Measurements from ENCODE around the gene PLA2G4E. TPM values are rescaled to one million over a fixed set of nuclear protein-coding genes. Genes with fewer than 3 reads are reported as not detected.

Gene PLA2G4E
- total RNA-seq, 1 donor from 2014 or later, result not detected

DNA sequence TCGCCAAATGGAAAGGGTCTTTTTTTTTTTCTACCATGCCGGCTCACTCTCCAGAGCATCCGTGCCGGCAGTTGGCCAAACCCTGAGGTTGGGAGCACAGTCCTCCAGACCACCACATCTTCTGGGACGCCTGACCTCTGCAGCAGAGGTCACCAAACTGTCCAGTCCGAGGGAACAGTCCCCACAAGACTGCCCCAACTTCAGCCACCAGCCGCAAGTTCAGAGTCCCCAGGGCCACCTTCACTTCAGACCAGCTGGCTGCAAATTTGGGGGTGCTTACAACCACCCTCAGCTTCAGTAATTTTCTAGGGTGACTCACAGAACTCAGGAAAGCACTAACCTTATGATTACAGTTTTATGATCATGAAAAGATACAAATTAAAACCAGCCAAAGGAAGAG, 44.6 kb upstream of the PLA2G4E start:
- H3K4me3 ChIP-seq (ENCODE audit: low read depth, low read length), result no peak overlapping the region
- no peak for DNase-seq (ENCODE audit: low read depth)
- TF ChIP-seq, protein P1, sequence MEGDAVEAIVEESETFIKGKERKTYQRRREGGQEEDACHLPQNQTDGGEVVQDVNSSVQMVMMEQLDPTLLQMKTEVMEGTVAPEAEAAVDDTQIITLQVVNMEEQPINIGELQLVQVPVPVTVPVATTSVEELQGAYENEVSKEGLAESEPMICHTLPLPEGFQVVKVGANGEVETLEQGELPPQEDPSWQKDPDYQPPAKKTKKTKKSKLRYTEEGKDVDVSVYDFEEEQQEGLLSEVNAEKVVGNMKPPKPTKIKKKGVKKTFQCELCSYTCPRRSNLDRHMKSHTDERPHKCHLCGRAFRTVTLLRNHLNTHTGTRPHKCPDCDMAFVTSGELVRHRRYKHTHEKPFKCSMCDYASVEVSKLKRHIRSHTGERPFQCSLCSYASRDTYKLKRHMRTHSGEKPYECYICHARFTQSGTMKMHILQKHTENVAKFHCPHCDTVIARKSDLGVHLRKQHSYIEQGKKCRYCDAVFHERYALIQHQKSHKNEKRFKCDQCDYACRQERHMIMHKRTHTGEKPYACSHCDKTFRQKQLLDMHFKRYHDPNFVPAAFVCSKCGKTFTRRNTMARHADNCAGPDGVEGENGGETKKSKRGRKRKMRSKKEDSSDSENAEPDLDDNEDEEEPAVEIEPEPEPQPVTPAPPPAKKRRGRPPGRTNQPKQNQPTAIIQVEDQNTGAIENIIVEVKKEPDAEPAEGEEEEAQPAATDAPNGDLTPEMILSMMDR (conservative IDR thresholded peaks at IDR 0.05; ENCODE audit: low read depth, low read length), result no peak

- H3K4me3 ChIP-seq (ENCODE audit: low read depth, low read length), result no peak overlapping the region
- DNase-seq (ENCODE audit: low read depth), result no peak
- TF ChIP-seq, protein P1 (conservative IDR thresholded peaks at IDR 0.05; ENCODE audit: low read depth, low read length), result no peak
Measured at GRCh38 chr15:42065033-42065432, 44.2 kb upstream of the PLA2G4E start.

GRCh38 chr15:42064271-42064670, 43.4 kb upstream of the PLA2G4E start:
- TF ChIP-seq, protein P1 (conservative IDR thresholded peaks at IDR 0.05; ENCODE audit: low read depth, low read length), result no peak

GRCh38 chr15:42063122-42063848, 42.4 kb upstream of the PLA2G4E start:
- no peak overlapping the region for H3K4me3 ChIP-seq (ENCODE audit: low read depth, low read length)
- TF ChIP-seq, protein P1 (conservative IDR thresholded peaks at IDR 0.05; ENCODE audit: low read depth, low read length), result no peak
- DNase-seq (ENCODE audit: low read depth), result no peak

More at GRCh38 chr15:42064271-42064670, 43.4 kb upstream of the PLA2G4E start:
- no peak overlapping the region for H3K4me3 ChIP-seq (ENCODE audit: low read depth, low read length)
- DNase-seq (ENCODE audit: low read depth), result no peak

- TF ChIP-seq, protein P1 (conservative IDR thresholded peaks at IDR 0.05; ENCODE audit: low read depth, low read length), result no peak
Measured at GRCh38 chr15:42062284-42062806, 41.5 kb upstream of the PLA2G4E start.

GRCh38 chr15:42060797-42061196, 40.0 kb upstream of the PLA2G4E start:
- TF ChIP-seq, protein P1 (conservative IDR thresholded peaks at IDR 0.05; ENCODE audit: low read depth, low read length), result no peak
- no peak for DNase-seq (ENCODE audit: low read depth)

More at GRCh38 chr15:42062284-42062806, 41.5 kb upstream of the PLA2G4E start:
- no peak for DNase-seq (ENCODE audit: low read depth)
- H3K4me3 ChIP-seq (ENCODE audit: low read depth, low read length), result no peak overlapping the region

GRCh38 chr15:42060477-42060763, 39.6 kb upstream of the PLA2G4E start:
- no peak for DNase-seq (ENCODE audit: low read depth)
- H3K4me3 ChIP-seq (ENCODE audit: low read depth, low read length), result no peak overlapping the region
- TF ChIP-seq, protein P1 (conservative IDR thresholded peaks at IDR 0.05; ENCODE audit: low read depth, low read length), result no peak

More at GRCh38 chr15:42060797-42061196, 40.0 kb upstream of the PLA2G4E start:
- no peak overlapping the region for H3K4me3 ChIP-seq (ENCODE audit: low read depth, low read length)

Data from epithelial cell of proximal tubule (primary cell).